SK-N-SH treated with all-trans-retinoic acid at 6 μM for 48 hours (cell line): ENCODE data around the gene CD63.

Source experiments
- ATAC-seq: fragments of 200-7000 bp; cut with Tn5 transposase; 3 replicates; pipeline ENCODE4 v1.9.1; 2020; ENCODE audit warnings: mild to moderate bottlenecking, moderate library complexity
- ARNTL ChIP-seq: fragments of 450-650 bp; formaldehyde crosslinking; IDR thresholded peaks from 2 replicates; pipeline ENCODE4 v1.5.0; 2020; ENCODE audit warnings: low read depth, mild to moderate bottlenecking, moderate library complexity, borderline replicate concordance
- BACH2 ChIP-seq: fragments of 250-450 bp; sonication (Bioruptor Pico); IDR thresholded peaks from 2 replicates; pipeline ENCODE4 v1.9.0; 2021; ENCODE audit warnings: mild to moderate bottlenecking, borderline replicate concordance
- CSDC2 ChIP-seq: fragments of 250-450 bp; sonication (Bioruptor Pico); IDR thresholded peaks from 2 replicates; pipeline ENCODE4 v1.5.0; 2020; ENCODE audit warnings: mild to moderate bottlenecking, moderate library complexity
- ESRRG ChIP-seq: fragments of 250-450 bp; sonication (Bioruptor Pico); IDR thresholded peaks from 2 replicates; pipeline ENCODE4 v1.6.1; 2021; ENCODE audit warnings: mild to moderate bottlenecking
- ISL1 ChIP-seq: fragments of 250-450 bp; sonication (Bioruptor Pico); IDR thresholded peaks from 2 replicates; pipeline ENCODE4 v2.1.2; 2022; ENCODE audit warnings: mild to moderate bottlenecking, moderate library complexity
- OSR1 ChIP-seq: fragments of 250-450 bp; sonication (Bioruptor Pico); IDR thresholded peaks from 2 replicates; pipeline ENCODE4 v1.8.0; 2022; ENCODE audit warnings: moderate library complexity, mild to moderate bottlenecking, inconsistent platforms
- PPARA ChIP-seq: fragments of 250-450 bp; sonication (Bioruptor Pico); IDR thresholded peaks from 2 replicates; pipeline ENCODE4 v1.5.0; 2020; ENCODE audit warnings: mild to moderate bottlenecking, borderline replicate concordance
- RARB ChIP-seq: fragments of 250-450 bp; sonication (Bioruptor Pico); IDR thresholded peaks from 2 replicates; pipeline ENCODE4 v1.8.0; 2021; ENCODE audit warnings: mild to moderate bottlenecking, moderate library complexity
- SNAI2 ChIP-seq: fragments of 250-450 bp; sonication (Bioruptor Pico); IDR thresholded peaks from 2 replicates; pipeline ENCODE4 v1.5.0; 2020; ENCODE audit warnings: mild to moderate bottlenecking, moderate library complexity
- TCF4 ChIP-seq: fragments of 250-450 bp; sonication (Bioruptor Pico); IDR thresholded peaks from 2 replicates; pipeline ENCODE4 v1.8.0; 2021; ENCODE audit warnings: mild to moderate bottlenecking, moderate library complexity, borderline replicate concordance
- TOX ChIP-seq: fragments of 250-450 bp; sonication (Bioruptor Pico); IDR thresholded peaks from 2 replicates; pipeline ENCODE4 v1.8.0; 2021; ENCODE audit warnings: mild to moderate bottlenecking, moderate library complexity, borderline replicate concordance
- ZC3H10 ChIP-seq: fragments of 250-450 bp; sonication (Bioruptor Pico); IDR thresholded peaks from 2 replicates; pipeline ENCODE4 v1.5.1; 2021; ENCODE audit warnings: mild to moderate bottlenecking, moderate library complexity
- ZFP30 ChIP-seq: fragments of 450-650 bp; formaldehyde crosslinking; IDR thresholded peaks from 2 replicates; pipeline ENCODE4 v1.5.0; 2022; ENCODE audit warnings: mild to moderate bottlenecking, moderate library complexity
- ZNF565 ChIP-seq: fragments of 450-650 bp; formaldehyde crosslinking; conservative IDR thresholded peaks from 2 replicates; pipeline ENCODE4 v1.5.0; 2020; ENCODE audit warnings: low read depth, mild to moderate bottlenecking, moderate library complexity
- ZNF70 ChIP-seq: fragments of 450-650 bp; formaldehyde crosslinking; IDR thresholded peaks from 2 replicates; pipeline ENCODE4 v1.5.0; 2020; ENCODE audit warnings: mild to moderate bottlenecking, moderate library complexity
- ZNF8 ChIP-seq: fragments of 450-650 bp; formaldehyde crosslinking; IDR thresholded peaks from 2 replicates; pipeline ENCODE4 v1.5.0; 2020; ENCODE audit warnings: mild to moderate bottlenecking, moderate library complexity
- TF ChIP-seq, protein P1 (sequence below): fragments of 250-450 bp; sonication (Bioruptor Pico); IDR thresholded peaks from 2 replicates; pipeline ENCODE4 v1.8.0; 2020; ENCODE audit warnings: mild to moderate bottlenecking, moderate library complexity, borderline replicate concordance
- TF ChIP-seq, protein P2 (sequence below): fragments of 250-450 bp; sonication (Bioruptor Pico); IDR thresholded peaks from 2 replicates; pipeline ENCODE4 v1.5.1; 2020; ENCODE audit warnings: low read depth, mild to moderate bottlenecking, moderate library complexity
- TF ChIP-seq, protein P3 (sequence below): fragments of 250-450 bp; sonication (Bioruptor Pico); IDR thresholded peaks from 2 replicates; pipeline ENCODE4 v1.5.1; 2021; ENCODE audit warnings: mild to moderate bottlenecking, moderate library complexity
- TF ChIP-seq, protein P4 (sequence below): fragments of 250-450 bp; sonication (Bioruptor Pico); IDR thresholded peaks from 2 replicates; pipeline ENCODE4 v1.8.0; 2021; ENCODE audit warnings: low read depth, mild to moderate bottlenecking, moderate library complexity, borderline replicate concordance

CD63 gene, protein sequence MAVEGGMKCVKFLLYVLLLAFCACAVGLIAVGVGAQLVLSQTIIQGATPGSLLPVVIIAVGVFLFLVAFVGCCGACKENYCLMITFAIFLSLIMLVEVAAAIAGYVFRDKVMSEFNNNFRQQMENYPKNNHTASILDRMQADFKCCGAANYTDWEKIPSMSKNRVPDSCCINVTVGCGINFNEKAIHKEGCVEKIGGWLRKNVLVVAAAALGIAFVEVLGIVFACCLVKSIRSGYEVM

DNA sequence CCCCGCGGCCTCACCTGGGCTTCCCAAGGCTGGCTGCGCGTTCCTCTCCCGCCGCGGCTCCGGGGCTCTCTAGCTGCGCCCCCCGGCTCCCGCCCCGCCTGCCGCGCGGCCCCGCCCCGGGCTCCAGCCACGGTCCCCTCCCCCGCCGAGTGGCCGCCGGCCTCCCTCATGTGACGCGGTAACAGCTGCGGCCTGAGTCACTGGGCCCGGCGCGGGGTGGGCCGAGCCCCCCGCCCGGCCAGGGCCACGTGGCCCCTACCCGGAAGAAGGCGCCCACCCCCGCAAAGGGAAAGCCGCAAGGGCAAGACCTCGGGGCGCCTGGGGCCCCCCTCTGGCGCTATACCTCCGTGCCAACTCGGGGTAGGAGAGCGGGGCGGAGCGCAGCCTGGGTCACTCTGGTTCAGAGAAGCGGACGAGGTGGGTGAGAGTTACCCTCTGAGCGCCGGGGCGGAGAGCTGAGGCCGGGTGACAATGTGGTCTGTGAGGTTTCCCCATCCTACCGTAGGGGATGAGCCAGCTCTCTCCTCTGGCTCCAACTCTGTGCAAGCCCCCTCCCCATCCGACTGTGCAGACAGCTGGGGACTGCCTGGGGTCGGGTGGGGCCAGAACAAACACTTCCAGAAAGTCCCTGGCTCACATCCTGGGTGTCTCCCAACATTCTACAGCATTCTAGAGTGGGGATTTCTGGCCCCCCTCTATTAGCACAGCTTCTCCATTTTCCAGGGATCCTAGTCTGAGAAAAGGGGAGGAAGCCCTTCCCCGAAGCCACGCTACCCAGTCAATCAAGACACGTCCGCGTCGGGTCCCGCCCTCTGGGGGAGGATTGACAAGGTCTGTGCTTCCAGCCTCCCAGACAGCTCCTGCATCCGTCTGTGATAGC lies at the start of gene CD63:
CD63 (minus strand) TSS at position 71 of the 880 bp plus-strand sequence. CDS start 668 bp downstream, outside the sequence.
- peak; percentile 84 for ATAC-seq
- no peak for TF ChIP-seq RARB
- no peak for TF ChIP-seq ZNF70 (CRISPR knock-in tag)
- TF ChIP-seq, protein P1, sequence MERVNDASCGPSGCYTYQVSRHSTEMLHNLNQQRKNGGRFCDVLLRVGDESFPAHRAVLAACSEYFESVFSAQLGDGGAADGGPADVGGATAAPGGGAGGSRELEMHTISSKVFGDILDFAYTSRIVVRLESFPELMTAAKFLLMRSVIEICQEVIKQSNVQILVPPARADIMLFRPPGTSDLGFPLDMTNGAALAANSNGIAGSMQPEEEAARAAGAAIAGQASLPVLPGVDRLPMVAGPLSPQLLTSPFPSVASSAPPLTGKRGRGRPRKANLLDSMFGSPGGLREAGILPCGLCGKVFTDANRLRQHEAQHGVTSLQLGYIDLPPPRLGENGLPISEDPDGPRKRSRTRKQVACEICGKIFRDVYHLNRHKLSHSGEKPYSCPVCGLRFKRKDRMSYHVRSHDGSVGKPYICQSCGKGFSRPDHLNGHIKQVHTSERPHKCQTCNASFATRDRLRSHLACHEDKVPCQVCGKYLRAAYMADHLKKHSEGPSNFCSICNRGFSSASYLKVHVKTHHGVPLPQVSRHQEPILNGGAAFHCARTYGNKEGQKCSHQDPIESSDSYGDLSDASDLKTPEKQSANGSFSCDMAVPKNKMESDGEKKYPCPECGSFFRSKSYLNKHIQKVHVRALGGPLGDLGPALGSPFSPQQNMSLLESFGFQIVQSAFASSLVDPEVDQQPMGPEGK (CRISPR knock-in tag), result peak; percentile 99
- no peak for TF ChIP-seq ESRRG (CRISPR knock-in tag)
- no peak for TF ChIP-seq CSDC2 (CRISPR knock-in tag)

DNA sequence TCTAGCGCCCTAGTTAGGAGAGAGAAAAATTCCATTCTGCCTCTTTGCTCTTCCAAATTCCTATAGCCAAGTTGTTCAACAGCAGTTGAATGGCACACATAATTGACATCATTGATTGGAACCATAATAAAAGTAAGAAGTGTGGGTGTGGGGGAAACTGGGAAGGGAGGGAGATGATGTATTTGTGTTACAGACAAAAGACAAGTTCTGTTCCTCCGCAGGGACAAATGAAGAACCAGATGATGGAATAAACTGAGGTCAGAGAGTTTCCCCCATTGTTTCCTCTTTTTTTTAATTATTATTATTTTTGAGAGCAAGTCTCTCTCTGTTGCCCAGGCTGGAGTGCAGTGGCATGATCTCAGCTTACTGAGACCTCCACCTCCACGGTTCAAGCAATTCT lies 49.0 kb upstream of the CD63 start:
- no peak for ATAC-seq
- TF ChIP-seq, protein P1 (CRISPR knock-in tag), result no peak
- TF ChIP-seq, protein P2, sequence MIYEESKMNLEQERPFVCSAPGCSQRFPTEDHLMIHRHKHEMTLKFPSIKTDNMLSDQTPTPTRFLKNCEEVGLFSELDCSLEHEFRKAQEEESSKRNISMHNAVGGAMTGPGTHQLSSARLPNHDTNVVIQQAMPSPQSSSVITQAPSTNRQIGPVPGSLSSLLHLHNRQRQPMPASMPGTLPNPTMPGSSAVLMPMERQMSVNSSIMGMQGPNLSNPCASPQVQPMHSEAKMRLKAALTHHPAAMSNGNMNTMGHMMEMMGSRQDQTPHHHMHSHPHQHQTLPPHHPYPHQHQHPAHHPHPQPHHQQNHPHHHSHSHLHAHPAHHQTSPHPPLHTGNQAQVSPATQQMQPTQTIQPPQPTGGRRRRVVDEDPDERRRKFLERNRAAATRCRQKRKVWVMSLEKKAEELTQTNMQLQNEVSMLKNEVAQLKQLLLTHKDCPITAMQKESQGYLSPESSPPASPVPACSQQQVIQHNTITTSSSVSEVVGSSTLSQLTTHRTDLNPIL, result no peak
- TF ChIP-seq OSR1 (CRISPR knock-in tag), result no peak
- TF ChIP-seq ZC3H10 (CRISPR knock-in tag), result no peak
- TF ChIP-seq ARNTL (CRISPR knock-in tag), result no peak
- no peak for TF ChIP-seq ZNF70 (CRISPR knock-in tag)
- TF ChIP-seq TOX, result no peak
- no peak for TF ChIP-seq ZNF565 (CRISPR knock-in tag)
- no peak for TF ChIP-seq ZFP30
- no peak for TF ChIP-seq SNAI2 (CRISPR knock-in tag)
- TF ChIP-seq BACH2 (CRISPR knock-in tag), result no peak
- TF ChIP-seq, protein P3, sequence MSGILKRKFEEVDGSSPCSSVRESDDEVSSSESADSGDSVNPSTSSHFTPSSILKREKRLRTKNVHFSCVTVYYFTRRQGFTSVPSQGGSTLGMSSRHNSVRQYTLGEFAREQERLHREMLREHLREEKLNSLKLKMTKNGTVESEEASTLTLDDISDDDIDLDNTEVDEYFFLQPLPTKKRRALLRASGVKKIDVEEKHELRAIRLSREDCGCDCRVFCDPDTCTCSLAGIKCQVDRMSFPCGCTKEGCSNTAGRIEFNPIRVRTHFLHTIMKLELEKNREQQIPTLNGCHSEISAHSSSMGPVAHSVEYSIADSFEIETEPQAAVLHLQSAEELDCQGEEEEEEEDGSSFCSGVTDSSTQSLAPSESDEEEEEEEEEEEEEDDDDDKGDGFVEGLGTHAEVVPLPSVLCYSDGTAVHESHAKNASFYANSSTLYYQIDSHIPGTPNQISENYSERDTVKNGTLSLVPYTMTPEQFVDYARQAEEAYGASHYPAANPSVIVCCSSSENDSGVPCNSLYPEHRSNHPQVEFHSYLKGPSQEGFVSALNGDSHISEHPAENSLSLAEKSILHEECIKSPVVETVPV, result no peak
- no peak for TF ChIP-seq TCF4
- TF ChIP-seq ISL1 (CRISPR knock-in tag), result no peak
- TF ChIP-seq ESRRG (CRISPR knock-in tag), result no peak
- no peak for TF ChIP-seq PPARA

DNA sequence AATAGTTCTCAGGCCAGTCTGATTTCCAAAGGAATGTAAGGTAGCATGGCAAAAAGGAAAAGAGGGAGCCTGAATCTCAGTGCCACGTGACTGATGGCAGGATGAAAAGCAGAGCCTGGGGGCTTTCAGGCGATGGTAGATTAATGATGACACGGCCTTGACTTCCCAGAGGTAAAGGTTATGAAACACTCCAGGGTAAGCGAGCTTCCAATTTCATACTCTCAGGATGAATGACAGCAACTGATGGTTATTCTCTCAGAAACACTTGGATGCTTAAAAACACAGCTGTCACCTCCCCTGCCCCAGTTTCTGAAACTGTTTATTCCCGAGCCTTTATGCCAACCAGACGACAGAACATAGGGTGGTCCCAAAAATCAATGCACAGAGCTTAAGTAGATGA lies 42.9 kb upstream of the CD63 start:
- TF ChIP-seq CSDC2 (CRISPR knock-in tag) (no peak), ZNF8 (CRISPR knock-in tag) (no peak)
- TF ChIP-seq, protein P2, result no peak
- TF ChIP-seq, protein P4, sequence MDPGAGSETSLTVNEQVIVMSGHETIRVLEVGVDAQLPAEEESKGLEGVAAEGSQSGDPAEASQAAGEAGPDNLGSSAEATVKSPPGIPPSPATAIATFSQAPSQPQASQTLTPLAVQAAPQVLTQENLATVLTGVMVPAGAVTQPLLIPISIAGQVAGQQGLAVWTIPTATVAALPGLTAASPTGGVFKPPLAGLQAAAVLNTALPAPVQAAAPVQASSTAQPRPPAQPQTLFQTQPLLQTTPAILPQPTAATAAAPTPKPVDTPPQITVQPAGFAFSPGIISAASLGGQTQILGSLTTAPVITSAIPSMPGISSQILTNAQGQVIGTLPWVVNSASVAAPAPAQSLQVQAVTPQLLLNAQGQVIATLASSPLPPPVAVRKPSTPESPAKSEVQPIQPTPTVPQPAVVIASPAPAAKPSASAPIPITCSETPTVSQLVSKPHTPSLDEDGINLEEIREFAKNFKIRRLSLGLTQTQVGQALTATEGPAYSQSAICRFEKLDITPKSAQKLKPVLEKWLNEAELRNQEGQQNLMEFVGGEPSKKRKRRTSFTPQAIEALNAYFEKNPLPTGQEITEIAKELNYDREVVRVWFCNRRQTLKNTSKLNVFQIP (CRISPR knock-in tag), result no peak
- TF ChIP-seq, all 23 proteins: peak for 0
- ATAC-seq, result no peak
